CD4-positive, alpha-beta T cell treated with Interferon gamma for 1 hour (primary cell): ENCODE data around the gene CLEC3B.

Experiments used
- DNase-seq: peaks from one replicate; pipeline ENCODE4 v3.0.0-alpha.2; 2020

CLEC3B gene

DNA sequence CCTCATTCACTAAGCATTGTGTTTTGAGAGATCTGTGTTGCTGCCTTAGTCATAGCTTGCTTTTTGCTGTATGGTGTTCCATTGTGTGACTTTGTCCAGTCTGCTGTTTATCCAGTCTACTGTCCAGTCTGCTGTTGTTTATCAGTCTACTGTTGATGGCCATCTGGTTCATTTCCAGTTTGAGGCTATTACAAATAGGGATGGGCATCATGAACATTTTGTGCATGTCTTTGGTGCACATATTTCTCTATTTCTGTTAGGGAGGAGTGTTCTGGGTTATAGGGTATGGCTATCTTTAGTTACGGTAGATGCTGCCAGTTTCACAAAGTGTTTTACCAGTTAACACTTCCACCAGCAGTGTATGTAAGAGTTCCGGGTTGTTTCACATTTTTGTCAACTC, 22.2 kb upstream of the CLEC3B start:
- no peak for DNase-seq

DNA sequence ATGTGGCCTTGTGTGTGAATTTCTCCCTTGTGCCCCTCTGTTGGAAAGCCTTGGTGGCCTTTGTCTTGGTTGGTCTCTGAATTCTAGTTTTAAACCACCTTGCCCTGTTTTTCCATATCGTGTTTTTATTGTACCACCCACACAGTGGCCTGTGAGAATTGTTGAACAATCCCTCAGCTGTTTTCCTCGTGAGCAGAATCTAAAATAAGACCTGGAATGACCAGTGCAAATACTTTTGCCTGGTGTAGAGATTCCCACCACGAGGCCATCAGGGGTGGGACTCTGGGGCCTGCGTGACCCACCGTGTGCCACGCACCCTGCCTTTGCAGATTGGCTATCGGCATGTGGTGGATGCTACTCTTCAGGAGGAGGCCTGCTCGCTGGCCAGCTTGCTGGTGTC, 19.0 kb upstream of the CLEC3B start:
- DNase-seq = no peak

DNA sequence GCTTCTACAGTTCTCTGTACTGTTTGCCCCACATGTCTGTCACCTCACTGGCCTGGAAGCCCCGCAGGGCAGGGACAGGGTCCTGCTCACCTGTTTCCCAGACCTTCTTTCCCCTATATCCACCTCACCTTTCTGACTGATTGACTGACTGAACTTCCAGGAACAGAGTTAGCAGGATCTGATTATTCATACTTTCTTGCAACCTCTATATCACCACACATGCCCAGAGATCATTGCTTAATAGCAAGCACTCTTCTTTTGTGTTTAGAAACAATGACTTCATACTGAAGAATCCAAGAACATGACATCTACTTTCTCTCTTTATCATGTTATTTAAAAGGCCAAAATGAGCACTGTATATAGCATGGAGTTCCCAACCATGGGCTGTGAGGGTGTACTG, 18.0 kb upstream of the CLEC3B start:
- DNase-seq = no peak

DNA sequence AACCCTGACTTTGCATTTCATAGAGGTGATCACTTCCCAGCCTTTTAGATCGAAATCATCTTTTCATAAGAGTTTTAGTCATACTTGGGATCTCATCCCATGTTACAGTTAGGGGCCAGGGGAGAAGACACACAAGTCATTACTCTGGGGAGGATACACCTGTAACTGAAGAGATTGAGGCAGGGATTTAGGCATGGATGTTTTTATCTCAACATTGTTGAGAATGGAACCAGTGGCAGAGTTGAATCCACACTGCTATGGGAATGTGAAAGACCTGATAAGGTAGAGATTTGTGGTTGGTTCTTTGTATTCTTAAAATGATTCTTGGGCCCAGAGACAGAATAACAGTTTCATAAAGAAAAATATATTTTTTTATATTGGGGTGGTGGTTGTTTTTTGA, 16.2 kb upstream of the CLEC3B start:
- DNase-seq = no peak

DNA sequence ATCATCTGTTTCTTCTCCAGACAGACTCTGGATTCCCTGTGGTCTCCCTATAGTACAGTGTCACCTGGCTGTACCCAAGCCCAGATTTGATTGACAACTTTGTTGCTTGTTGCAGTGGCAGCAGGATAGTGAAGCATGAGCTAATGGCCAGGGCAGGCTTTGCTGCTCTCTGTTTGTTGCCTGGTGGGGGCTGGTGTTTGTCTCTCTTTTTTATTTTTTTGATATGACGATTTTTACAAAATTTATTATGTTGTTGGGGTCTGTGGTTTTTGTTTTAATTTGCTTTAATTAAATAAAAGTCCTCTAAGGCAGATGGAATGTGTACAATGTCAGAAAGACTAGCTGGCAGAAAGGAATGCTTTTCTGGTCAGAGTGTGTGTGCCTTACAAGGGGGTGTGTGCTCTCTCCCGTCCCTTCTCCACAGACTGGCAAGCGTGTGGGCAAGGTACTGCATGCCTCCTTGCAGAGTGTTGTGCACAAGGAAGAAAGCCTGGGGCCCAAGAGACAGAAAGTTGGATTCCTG, 15.2 kb upstream of the CLEC3B start:
- DNase-seq = no peak

DNA sequence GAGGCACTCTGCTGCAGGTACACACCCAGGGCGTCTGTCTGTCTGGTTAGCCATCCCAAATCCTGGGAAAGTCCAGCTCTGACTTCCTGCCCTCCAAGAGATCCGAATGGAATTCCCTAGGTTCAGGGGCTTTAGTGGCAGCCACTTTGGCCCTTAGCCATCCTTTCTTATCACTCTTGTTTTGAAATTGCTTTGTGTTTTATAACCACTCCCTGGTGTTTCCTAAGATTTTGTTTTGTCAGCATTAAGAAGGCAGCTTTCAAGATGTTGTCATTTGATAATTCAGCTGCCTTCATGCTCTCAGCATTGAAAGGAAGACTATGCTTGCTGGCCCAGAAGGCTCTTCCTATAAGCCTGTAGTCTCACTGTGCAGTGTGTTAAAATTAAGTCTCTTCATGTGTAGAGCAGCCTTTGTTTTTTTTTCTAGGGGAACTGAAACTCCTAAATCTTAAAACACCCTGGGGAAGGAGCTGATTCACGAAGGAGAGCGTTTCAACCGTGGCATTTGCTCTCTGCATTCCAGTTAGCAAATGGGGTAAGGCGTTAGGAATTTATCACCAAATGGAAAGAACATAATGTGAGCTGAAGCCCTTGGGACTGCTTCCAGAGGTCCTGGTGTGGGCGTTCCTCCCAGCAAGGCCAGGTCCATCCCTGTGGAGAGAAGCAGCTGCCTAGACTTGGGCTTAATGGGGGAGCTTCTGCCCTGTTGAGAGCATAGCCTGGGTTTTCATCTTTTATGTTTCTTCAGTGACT, 14.2 kb upstream of the CLEC3B start:
- DNase-seq = no peak

DNA sequence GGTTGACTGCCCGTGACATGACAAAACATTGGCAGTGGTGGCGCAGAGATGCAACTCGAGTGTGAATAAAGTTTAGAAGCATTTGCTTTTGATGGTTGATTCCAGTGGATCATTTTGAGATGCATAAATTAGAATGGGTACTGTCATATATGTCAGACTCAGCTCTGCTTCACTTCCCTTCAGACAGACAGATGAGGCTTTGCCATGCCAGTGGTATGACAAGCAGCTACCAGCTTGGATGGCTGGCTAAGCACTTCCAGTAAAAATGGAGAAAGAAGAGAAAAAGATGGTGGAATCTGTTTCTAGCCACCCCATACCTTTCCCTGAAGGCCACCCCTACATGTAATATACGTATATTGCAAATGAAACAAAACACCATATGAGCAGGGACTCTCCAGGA, 13.5 kb upstream of the CLEC3B start:
- no peak for DNase-seq

DNA sequence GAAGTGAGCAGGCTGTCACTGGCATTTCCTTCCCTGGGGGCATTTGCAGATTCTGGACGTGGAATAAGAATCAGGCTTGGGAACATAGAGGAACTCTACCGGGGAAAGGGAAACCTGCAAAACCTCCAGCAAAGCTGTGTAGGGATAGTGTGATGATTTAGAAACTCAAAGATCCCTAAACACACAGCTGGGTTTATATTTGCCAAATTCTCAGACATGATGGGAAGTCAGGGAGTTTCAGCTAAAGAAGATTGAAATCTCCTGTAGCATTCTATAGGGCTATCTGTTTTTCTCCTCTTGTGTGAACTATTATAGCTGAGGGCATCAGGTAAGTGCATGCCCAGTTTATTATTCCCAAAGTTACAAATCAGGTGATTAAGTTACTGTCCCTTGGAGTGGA, 9.2 kb upstream of the CLEC3B start:
- DNase-seq = no peak

DNA sequence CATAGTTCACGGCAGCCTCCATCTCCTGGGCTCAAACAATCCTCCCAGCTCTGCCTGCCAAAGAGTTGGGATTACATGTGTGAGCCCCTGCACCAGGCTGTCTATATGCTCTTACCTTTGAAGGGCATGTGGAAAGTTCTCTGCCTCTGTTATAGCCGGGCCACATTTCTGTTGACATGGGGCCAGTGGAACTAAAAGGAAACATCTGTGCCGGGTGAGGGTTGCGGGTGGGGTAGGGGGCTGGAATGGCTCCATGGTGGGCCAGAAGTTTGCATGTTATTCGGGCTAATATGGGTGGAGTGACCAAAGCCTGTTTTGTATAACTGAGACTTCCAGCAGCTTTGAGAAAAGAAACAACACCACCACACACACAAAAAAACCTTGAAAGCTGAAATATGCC, 8.3 kb upstream of the CLEC3B start:
- no peak for DNase-seq

DNA sequence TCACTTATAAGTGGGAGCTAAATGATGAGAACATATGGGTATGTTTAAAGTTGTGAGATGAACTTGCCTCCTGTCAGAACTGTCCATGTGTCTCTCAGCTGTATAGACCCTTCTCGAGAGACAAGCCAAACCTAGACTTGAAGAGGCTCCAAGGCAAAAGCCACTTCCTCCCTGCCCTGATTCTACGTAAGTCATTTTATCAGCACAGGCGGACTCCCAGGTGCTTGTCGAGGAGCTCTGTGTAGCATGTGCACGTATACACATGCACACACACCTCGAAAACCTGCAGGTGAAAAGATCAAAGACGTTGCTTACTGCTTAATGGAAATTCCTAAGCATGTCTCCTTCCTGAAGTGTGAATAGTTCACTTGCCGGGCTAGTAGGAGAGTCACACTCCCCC, 5.6 kb upstream of the CLEC3B start:
- DNase-seq = peak; percentile 4

DNA sequence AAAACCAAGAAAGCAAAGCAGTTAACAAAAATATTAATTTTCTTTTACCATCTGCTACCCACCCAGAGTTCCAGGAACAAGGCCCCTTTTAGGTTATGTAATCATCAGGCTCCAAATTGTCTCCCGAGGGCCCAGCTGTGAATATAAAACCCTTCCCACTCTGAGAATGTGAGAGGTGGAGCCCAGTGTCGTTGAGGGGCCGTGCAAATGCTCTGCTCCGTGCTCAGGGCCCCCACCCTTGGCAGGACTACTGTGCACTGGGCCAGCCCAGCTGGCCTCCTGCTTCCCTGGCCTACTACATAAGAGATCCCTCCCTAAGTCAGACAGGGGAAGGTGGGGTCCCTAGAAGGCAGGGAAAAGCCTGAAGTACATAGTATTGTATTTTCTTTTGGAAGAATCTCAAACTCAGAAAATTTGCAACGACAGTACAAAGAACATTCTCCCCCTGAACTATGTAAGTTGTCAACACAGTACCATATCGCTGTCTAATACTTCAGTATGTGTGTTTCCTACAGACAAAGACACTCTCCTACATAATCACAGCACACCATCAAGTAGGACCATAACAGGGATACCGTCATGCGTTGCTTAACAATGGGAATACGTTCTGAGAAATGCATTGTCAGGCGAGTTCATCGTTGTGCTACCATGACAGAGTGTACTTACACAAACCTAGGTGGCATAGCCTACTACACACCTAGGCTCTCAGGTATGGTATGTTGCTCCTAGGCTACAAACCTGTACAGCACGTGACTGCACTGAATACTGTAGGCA, 4.4 kb upstream of the CLEC3B start:
- no peak for DNase-seq

DNA sequence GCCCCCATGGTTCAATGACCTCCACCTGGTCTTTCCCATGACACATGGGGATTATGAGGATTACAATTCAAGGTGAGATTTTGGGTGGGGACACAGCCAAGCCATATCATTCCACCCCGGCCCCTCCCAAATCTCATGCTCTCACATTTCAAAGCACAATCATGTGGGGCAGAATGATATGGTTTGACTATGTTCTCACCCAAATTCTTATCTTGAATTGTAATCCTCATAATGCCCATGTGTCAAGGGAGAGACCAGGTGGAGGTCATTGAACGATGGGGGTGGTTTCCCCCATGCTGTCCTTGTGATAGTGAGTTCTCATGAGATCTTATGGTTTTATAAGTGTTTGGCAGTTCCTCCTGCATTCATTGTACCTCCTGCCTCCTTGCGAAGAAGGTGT, 2.4 kb upstream of the CLEC3B start:
- no peak for DNase-seq

DNA sequence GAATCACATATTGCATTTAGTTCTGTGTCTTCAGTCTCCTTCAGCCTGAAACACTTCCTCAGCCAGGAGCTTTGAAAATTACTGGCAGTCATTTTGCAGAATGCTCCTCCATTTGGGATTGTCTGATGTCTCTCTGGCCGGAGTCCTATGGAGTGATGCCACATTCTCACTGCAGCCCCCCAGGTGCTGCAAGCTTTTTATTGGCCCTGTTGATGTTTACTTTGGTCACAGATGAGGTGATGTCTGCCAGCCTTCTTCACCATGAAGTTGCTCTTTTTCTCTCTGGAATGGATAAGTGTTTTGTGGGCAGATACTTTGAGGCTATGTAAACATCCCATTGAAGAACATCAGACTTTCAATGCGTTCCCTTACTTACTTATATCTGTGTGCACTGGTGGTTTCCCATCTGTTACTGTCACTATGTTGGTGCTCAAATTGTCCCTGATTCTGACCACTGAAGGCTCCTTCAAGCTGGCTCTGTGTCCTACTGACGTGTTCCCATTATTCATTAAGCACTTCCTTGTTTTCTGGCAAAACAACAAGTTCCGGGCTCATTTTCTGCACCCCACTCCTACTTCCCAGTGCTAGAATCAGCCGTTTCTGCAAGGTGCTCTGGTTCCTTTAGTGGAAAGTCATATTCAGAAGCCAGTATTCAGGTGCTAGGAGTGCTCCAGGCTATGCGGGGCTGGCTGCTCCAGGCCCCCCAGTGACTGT, 1.4 kb upstream of the CLEC3B start:
- no peak for DNase-seq

DNA sequence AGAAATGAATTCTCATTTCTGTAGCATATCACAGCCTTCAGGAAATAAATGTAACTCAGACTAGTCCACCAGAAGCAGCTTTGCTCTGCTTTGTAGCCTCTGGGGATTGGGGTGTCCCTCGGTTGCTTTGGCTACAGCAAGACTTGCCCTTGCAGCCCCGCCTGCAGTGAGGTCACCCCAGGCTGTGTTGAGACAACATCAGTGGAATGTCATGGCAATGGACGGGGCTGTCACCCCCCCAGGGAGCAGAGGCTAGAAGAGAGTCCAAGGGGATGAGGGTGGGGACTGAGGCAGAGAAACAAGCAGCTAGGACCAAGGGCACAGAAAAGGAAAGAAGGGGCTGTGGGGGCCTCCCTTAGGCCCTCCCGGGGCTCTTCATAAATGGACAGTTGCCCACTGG, 854 bp downstream of the CLEC3B start:
- DNase-seq = no peak

DNA sequence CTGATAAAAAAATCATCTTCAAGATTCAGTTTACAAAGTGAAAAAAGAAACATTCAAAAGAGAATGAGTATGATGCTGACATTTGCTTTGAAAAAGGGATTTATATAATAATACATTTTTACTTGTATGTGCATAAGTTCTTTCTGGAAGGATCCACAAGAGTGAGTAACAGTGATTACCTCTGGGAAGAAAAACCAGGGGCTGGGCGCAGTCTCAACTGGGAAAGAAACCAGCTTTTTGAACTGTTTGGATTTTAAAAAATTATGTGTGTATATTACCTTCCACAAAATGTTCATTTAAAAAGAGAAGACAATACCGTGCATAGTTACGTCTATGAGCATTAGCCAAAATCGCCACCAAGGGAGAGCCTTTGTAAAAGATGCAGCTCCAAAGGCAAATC, 1.3 kb downstream of the CLEC3B start:
- no peak for DNase-seq

DNA sequence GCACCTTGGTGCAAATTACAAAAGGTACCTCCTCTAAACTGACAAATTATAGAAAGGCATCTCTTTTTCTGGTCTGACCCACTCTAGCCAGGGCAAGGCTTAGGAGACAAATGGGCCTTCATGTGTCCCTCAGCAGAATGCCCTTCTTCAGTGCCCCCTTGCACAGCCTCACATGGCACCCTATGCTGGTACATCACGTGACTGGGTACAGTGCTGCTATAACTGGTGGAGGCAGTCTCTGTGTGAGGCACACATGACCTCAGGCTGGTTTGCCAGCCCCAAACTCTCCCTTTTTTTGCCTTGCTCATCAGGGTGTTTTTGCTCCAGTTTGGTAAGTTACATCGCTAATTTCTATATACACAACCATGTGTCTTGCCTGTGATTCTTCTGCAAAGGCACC, 3.1 kb downstream of the CLEC3B start:
- no peak for DNase-seq

DNA sequence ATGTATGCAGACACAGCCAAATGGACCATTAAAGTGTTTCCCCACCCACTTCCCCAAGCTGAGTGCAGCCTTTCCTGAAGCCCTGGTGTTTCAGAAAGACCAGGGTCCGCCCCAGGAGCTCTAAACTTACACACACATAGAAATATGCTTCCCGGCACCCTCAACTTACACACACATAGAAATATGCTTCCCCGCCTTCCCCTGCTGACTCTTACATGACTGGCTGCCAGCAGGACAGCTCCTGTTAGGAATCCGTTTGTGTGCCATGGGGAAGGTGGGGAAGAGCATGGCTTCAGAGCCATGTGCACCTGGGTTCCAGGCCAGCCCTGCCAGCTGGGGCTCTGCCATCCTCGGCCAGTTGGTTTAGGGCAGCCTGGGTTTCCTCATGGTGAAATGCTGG, 3.6 kb downstream of the CLEC3B start:
- DNase-seq = no peak

DNA sequence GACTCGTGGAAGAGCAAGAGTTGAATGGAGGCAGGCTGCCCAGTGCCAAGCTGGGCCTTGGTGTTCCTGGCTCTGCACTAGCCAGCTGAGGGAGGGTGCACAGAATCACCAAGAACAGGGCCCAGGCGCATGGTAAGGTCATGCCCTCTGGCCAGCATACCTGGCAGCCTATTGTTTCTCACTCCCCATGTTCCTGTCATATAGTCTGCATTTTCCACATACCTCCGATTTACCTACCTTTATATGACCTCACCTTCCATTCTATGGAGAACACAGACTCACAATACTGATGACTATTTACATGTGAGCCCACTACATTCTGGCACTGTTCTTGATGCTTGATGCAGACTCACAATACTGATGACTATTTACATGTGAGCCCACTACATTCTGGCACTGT, 5.4 kb downstream of the CLEC3B start:
- DNase-seq = no peak

DNA sequence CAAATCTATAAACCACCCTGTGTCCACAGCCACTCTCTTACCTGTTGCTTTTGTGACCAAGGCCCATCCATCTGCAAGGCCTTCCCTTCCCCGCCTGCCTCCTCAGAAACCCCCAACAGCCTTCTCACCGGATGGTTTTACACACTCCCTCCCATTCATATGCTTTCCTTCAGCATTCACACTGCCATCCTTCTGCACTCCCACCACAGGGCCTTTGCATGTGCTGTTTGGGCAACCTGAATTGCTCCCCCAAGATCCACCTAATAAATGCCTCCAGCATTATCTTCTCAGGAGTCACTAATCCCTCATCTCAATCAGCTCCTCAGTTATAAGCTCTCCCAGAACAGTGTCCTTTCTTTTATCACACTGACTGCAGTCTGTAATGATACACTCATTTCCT, 6.0 kb downstream of the CLEC3B start:
- DNase-seq = no peak

DNA sequence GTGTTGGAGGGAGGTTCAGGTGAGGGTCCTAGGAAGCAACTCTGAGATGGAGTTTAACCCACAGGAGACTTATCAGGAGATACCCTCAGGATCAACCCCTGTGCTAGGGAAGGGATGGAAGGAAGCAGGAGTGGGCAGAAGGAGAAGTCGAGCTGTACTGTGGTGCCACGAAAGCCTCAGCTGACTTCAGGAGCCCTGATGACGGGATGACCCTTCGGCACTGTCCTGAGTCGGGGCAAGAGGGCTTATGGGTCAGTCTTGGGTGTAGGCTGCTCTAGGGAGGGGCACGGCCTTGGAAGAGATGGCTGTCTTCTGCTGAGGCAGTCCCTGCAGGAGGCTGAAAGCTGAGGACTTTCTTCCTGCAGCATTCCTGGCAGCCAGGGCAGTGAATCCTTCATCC, 7.7 kb downstream of the CLEC3B start:
- no peak for DNase-seq

DNA sequence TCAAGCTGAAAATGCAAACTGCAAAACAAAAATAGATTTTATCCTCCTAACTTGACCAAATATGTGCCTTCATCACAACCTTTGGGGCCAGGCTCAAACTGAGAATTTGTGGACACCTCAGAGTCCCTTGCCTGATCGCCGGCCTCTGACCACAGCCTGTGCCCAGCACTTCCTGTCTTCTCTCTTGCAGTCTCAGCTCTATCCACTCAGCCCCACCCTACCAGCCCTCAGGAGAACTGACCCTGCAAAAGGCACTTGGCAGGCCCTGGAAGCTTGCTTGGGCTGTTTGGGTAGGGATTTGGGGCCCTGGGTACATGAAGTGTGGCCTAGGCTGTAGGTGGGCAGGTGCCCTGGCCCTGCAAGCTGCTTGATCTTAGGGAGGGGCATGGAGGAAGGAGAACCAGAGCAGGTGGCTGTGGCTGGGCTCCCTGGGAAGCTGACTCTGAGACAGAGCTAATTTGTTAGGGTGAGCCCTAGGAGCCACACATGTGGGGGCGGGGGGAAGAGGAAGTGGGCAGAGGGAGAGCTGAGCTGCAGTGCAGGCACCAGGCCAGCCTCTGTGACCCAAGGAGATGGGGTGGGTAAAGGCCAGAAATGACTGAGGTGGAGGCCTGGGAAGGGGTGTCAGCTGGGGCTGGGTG, 8.6 kb downstream of the CLEC3B start:
- DNase-seq = peak; percentile 42

DNA sequence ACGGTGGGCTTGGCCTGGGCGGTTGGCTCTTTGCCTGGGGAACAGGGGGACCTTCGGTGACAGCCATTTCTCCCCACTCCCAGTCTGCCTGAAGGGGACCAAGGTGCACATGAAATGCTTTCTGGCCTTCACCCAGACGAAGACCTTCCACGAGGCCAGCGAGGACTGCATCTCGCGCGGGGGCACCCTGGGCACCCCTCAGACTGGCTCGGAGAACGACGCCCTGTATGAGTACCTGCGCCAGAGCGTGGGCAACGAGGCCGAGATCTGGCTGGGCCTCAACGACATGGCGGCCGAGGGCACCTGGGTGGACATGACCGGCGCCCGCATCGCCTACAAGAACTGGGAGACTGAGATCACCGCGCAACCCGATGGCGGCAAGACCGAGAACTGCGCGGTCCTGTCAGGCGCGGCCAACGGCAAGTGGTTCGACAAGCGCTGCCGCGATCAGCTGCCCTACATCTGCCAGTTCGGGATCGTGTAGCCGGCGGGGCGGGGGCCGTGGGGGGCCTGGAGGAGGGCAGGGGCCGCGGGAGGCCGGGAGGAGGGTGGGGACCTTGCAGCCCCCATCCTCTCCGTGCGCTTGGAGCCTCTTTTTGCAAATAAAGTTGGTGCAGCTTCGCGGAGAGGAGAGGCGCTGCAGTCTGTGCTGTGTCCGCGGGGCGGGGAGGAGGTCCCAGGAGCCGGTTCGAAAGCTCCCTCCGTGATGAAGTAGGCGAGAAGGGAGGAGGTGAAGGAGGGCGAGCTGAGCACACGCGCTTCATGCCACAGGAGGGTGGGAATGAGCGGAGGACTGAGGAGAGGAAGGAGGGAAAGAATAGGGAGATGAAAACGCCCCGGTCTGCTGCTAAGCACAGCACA, 9.6 kb downstream of the CLEC3B start:
- no peak for DNase-seq
